ENCODE data around the gene KCNQ1. TPM values are rescaled to one million over a fixed set of nuclear protein-coding genes. Genes with fewer than 3 reads are reported as not detected.

Gene KCNQ1
- total RNA-seq, 1 donor from 2014 or later: 52.9 TPM

- ATAC-seq (peak; percentile 40), DNase-seq (peak; percentile 54)
- Histone ChIP-seq H3K4me3 (no peak overlapping the region), H3K27me3 (no peaks in the 10 kb centered on the region), H3K27ac (no peak overlapping the region), H3K36me3 (no peaks in the 10 kb centered on the region), H3K9me3 (peaks cover 13% of the 10 kb centered on the region), H3K4me1 (no peaks in the 10 kb centered on the region)
- no peak for TF ChIP-seq CTCF (IDR thresholded peaks at IDR 0.05)
- intact Hi-C loops (cut with DNase I): no loop called here
Observed at GRCh38 chr11:2655834-2656622, 211.2 kb downstream of the KCNQ1 start.

GRCh38 chr11:2656859-2657258, 212.1 kb downstream of the KCNQ1 start:
- Histone ChIP-seq H3K27me3 (no peaks in the 10 kb centered on the region), H3K4me3 (no peak overlapping the region), H3K36me3 (no peaks in the 10 kb centered on the region), H3K4me1 (no peaks in the 10 kb centered on the region), H3K27ac (no peak overlapping the region), H3K9me3 (peaks cover 13% of the 10 kb centered on the region)
- no peak for TF ChIP-seq CTCF (IDR thresholded peaks at IDR 0.05)
- intact Hi-C loops (cut with DNase I): no loop called here
- no peak for DNase-seq
- ATAC-seq: no peak

GRCh38 chr11:2657697-2658284, 213.0 kb downstream of the KCNQ1 start:
- peaks cover 13% of the 10 kb centered on the region for H3K9me3 ChIP-seq
- H3K4me1 ChIP-seq: no peaks in the 10 kb centered on the region
- no peak for DNase-seq
- no peaks in the 10 kb centered on the region for H3K36me3 ChIP-seq
- no peaks in the 10 kb centered on the region for H3K27me3 ChIP-seq
- H3K27ac ChIP-seq: no peak overlapping the region
- intact Hi-C loops (cut with DNase I): no loop called here
- TF ChIP-seq CTCF (IDR thresholded peaks at IDR 0.05): no peak
- no peak overlapping the region for H3K4me3 ChIP-seq
- ATAC-seq: no peak

GRCh38 chr11:2660357-2660939, 215.6 kb downstream of the KCNQ1 start:
- no peaks in the 10 kb centered on the region for H3K27me3 ChIP-seq
- TF ChIP-seq CTCF (IDR thresholded peaks at IDR 0.05): no peak
- intact Hi-C loops (cut with DNase I): no loop called here
- no peak for DNase-seq
- ATAC-seq: no peak
- no peaks in the 10 kb centered on the region for H3K36me3 ChIP-seq
- no peak overlapping the region for H3K27ac ChIP-seq
- no peak overlapping the region for H3K4me3 ChIP-seq
- peaks cover 13% of the 10 kb centered on the region for H3K9me3 ChIP-seq
- no peaks in the 10 kb centered on the region for H3K4me1 ChIP-seq

- ATAC-seq: no peak
- Histone ChIP-seq H3K27me3 (no peaks in the 10 kb centered on the region), H3K9me3 (peaks cover 13% of the 10 kb centered on the region), H3K27ac (no peak overlapping the region), H3K4me3 (no peak overlapping the region), H3K4me1 (no peaks in the 10 kb centered on the region), H3K36me3 (no peaks in the 10 kb centered on the region)
- intact Hi-C loops (cut with DNase I): no loop called here
- no peak for DNase-seq
- TF ChIP-seq CTCF (IDR thresholded peaks at IDR 0.05): no peak
Observed at GRCh38 chr11:2661173-2662023, 216.6 kb downstream of the KCNQ1 start.

Measured in upper lobe of right lung (tissue), 1 donor.